Transverse colon (tissue), 4 donors: ENCODE measurements around the gene SULT1C3. TPM values are rescaled to one million over a fixed set of nuclear protein-coding genes. Genes with fewer than 3 reads are reported as not detected.

Experiments
- DNase-seq: peaks from one replicate; pipeline ENCODE4 v3.0.0-alpha.2; 2019
- H3K27ac ChIP-seq, 4 donors: fragments of 200-600 bp; sonication (generic); 2 replicates each; pipeline ENCODE4 v1.5.1; 2016 to 2018; ENCODE audit warnings: inconsistent platforms in 4 of 4
- H3K27me3 ChIP-seq: fragments of 200-600 bp; sonication (generic); 2 replicates; pipeline ENCODE4 v1.5.1; 2017; ENCODE audit warnings: inconsistent platforms
- H3K36me3 ChIP-seq, 4 donors: fragments of 200-600 bp; sonication (generic); 2 replicates each; pipeline ENCODE4 v1.5.1; 2017 to 2019; ENCODE audit warnings: inconsistent platforms in 4 of 4
- H3K4me1 ChIP-seq, 4 donors: fragments of 200-600 bp; sonication (generic); 2 replicates each; pipeline ENCODE4 v1.5.1; 2017 to 2020; ENCODE audit warnings: inconsistent platforms in 4 of 4
- H3K4me3 ChIP-seq, 4 donors: fragments of 200-600 bp; sonication (generic); 1 replicate in 1 of 4; 2 replicates in 3 of 4; pipeline versions ENCODE4 v1.5.1 to v1.6.1; 2017 to 2019; ENCODE audit warnings: inconsistent platforms in 4 of 4
- H3K9me3 ChIP-seq, 2 donors: fragments of 200-600 bp; sonication (generic); 2 replicates each; pipeline ENCODE4 v1.5.1; 2017 to 2019; ENCODE audit warnings: inconsistent platforms in 2 of 2
- EP300 ChIP-seq: sonication (generic); formaldehyde crosslinking; IDR thresholded peaks from one replicate; pipeline ENCODE4 v1.6.1; 2017; ENCODE audit warnings: antibody characterized with exemption, low read depth
- POLR2A ChIP-seq: fragments of 450-650 bp; IDR thresholded peaks from one replicate; pipeline ENCODE4 v1.6.1; 2016; ENCODE audit warnings: antibody characterized with exemption, mild to moderate bottlenecking, moderate library complexity
- POLR2AphosphoS5 ChIP-seq, 3 donors: sonication (generic); formaldehyde crosslinking; IDR thresholded peaks; one replicate each; pipeline ENCODE4 v1.6.1; 2016; ENCODE audit warnings: antibody characterized with exemption in 3 of 3
- WGBS, 2 donors: methylation state at CpG; one replicate each; pipeline ENCODE4 v1.1.5; 2018; ENCODE audit warnings: low coverage in 1 of 2; 5-methylcytosine and 5-hydroxymethylcytosine counted together
- in situ Hi-C, 4 donors: fragments of 200-750 bp; cut with MboI; loops; one replicate each; pipeline versions ENCODE4 v1.15.0 to v1.15.1; 2017; ENCODE audit warnings: low sequenced_read_pairs in 3 of 4, low pct_ligation_motif_present in 1 of 4, low pct_unique_long_range_greater_than_20kb in 1 of 4
- intact Hi-C: fragments of 100-400 bp; cut with DNase I; formaldehyde crosslinking; loops from one replicate; pipeline ENCODE4 v1.15.1; 2023; ENCODE audit warnings: low total_unique reads
- total RNA-seq, 4 donors: library from RNA; depleted of rRNA; stranded (reverse); fragments of >200 nt; gene quantifications; one replicate each; pipeline ENCODE4 v1.1.0, GENCODE V29; 2016
- TF ChIP-seq, protein P1 (sequence below), 5 experiments: fragments of 200-600 bp in 3 of 5; fragments of 450-650 bp in 2 of 5; sonication (generic) in 3 of 5; IDR thresholded peaks; 1 replicate in 2 of 5; 2 replicates in 3 of 5; pipeline ENCODE4 v1.5.1; 2016 to 2017; ENCODE audit warnings: antibody characterized with exemption in 5 of 5, inconsistent platforms in 3 of 5, mild to moderate bottlenecking in 2 of 5, moderate library complexity in 1 of 5

SULT1C3 gene
- total RNA-seq, 4 donors from 2014 or later, result not detected

DNA sequence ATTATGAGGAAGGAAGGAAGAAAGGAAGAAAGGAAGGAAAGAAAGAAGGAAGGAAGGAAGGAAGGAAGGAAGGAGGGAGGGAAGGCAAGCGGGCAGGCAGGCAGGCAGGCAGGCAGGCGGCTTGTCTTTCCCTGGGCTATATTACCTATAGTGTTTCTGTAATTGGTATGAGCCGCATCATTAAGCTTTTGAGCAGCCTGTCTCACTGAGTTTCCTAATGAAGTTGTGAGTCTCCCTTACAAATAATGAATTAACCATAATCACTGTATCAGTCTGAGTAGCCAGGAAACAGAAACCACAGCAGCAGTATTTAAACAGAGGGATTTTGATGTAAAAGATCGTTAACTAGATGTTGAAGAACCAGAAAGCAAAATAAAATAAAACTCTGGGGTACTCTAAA is 11.8 kb upstream of the SULT1C3 start:
- H3K36me3 ChIP-seq, result no peaks in the 10 kb centered on the region
- no peak overlapping the region for H3K4me3 ChIP-seq
- no peak for TF ChIP-seq EP300
- TF ChIP-seq, protein P1, sequence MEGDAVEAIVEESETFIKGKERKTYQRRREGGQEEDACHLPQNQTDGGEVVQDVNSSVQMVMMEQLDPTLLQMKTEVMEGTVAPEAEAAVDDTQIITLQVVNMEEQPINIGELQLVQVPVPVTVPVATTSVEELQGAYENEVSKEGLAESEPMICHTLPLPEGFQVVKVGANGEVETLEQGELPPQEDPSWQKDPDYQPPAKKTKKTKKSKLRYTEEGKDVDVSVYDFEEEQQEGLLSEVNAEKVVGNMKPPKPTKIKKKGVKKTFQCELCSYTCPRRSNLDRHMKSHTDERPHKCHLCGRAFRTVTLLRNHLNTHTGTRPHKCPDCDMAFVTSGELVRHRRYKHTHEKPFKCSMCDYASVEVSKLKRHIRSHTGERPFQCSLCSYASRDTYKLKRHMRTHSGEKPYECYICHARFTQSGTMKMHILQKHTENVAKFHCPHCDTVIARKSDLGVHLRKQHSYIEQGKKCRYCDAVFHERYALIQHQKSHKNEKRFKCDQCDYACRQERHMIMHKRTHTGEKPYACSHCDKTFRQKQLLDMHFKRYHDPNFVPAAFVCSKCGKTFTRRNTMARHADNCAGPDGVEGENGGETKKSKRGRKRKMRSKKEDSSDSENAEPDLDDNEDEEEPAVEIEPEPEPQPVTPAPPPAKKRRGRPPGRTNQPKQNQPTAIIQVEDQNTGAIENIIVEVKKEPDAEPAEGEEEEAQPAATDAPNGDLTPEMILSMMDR (IDR thresholded peaks at IDR 0.05), result no peak
- no peak for TF ChIP-seq POLR2A
- no peak for TF ChIP-seq POLR2AphosphoS5 (IDR thresholded peaks at IDR 0.05)
- in situ Hi-C loops, result no loop called here
- intact Hi-C loops, result no loop called here
- no peaks in the 10 kb centered on the region for H3K27me3 ChIP-seq
- H3K9me3 ChIP-seq, result peaks cover 10 to 12% of the 10 kb centered on the region in 2 donors
- DNase-seq, result no peak
- no peaks in the 10 kb centered on the region for H3K4me1 ChIP-seq
- H3K27ac ChIP-seq, result no peak overlapping the region
- WGBS, 2 donors, result 60 to 78% methylated on average over 3 to 4 of the region's 4 CpGs

DNA sequence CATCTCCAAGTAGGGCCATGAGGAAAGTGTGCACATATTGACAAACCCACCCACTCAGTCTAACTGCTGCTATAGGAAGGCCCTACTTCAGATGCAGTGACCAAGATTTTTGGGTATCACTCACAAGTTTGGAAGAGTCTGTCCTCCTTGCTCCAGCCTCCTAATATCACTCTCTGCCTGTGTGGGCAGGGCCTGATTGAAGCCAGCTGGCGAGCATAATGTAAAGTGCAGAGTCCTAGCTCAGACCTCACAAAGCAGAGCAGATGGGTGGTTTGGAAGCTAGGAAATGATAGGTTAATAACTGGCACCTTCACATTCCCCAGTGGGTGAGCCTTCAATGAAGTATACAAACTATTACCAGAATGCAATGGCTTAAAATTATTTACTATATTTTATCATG is 11.2 kb upstream of the SULT1C3 start:
- Histone ChIP-seq H3K27ac (no peak overlapping the region), H3K9me3 (peaks cover 4 to 7% of the 10 kb centered on the region in 2 donors), H3K27me3 (no peaks in the 10 kb centered on the region), H3K4me1 (no peaks in the 10 kb centered on the region), H3K4me3 (no peak overlapping the region), H3K36me3 (no peaks in the 10 kb centered on the region)
- DNase-seq, result no peak
- in situ Hi-C loops, result no loop called here
- no peak for TF ChIP-seq POLR2AphosphoS5 (IDR thresholded peaks at IDR 0.05)
- TF ChIP-seq, protein P1 (IDR thresholded peaks at IDR 0.05), result no peak
- TF ChIP-seq POLR2A, result no peak
- no peak for TF ChIP-seq EP300
- intact Hi-C loops, result no loop called here
- WGBS, 2 donors, result 58% methylated on average over 1 of the region's 1 CpG; no CpG with 5 or more reads in 1 of the 2 donors

- no peak for DNase-seq
- Histone ChIP-seq H3K9me3 (no peaks in the 10 kb centered on the region), H3K4me3 (no peak overlapping the region), H3K27ac (no peak overlapping the region), H3K27me3 (no peaks in the 10 kb centered on the region), H3K4me1 (no peaks in the 10 kb centered on the region), H3K36me3 (no peaks in the 10 kb centered on the region)
- TF ChIP-seq, protein P1 (IDR thresholded peaks at IDR 0.05), result no peak
- TF ChIP-seq POLR2A, result no peak
- TF ChIP-seq EP300, result no peak
- TF ChIP-seq POLR2AphosphoS5 (IDR thresholded peaks at IDR 0.05), result no peak
- 70% methylated on average over 2 of the region's 2 CpGs; no CpG with 5 or more reads in 1 of the 2 donors for WGBS, 2 donors
- intact Hi-C loops (no loop called here), in situ Hi-C loops (no loop called here)
Observed at GRCh38 chr2:108229875-108230274, 9.9 kb upstream of the SULT1C3 start.

GRCh38 chr2:108235577-108235976 is 4.2 kb upstream of the SULT1C3 start:
- H3K4me3 ChIP-seq, result no peak overlapping the region
- no peaks in the 10 kb centered on the region for H3K27me3 ChIP-seq
- H3K36me3 ChIP-seq, result no peaks in the 10 kb centered on the region
- intact Hi-C loops, result no loop called here
- 88 to 92% methylated on average over 4 of the region's 4 CpGs for WGBS, 2 donors
- H3K9me3 ChIP-seq, result peaks cover 0 to 6% of the 10 kb centered on the region in 2 donors
- no peak for DNase-seq
- no peak for TF ChIP-seq EP300
- in situ Hi-C loops, result no loop called here
- H3K4me1 ChIP-seq, result no peaks in the 10 kb centered on the region
- no peak overlapping the region for H3K27ac ChIP-seq

DNA sequence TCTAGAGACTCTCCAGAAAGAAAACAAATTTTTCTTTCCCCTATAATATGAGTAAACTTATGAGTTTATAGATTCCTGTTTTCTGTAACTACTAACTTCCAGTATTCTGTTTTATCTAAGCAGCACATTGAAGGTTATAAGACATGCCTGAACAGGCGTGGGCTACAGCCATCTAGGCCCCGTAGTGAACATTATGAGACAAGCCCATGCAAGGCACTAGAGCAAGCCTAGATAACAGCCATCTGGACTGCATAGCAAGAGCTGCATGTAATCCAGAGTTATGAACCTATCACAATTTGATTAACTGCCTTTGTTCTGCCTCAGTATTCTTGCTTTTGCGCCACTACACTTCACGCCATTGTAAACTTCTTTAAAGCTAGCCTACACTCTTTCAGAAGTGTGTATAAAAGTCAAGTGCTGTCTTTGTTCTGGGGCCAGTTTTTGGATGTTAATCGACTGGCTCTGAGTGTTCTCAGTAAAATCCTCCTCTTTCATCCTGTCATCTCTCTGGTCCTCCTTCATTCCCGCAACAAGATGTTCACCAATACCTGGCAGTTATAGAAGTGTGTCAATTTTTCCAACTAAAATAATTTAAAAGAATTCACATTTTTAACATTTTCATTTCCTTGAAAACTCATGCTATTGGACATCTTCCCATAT is 3.0 kb upstream of the SULT1C3 start:
- no peaks in the 10 kb centered on the region for H3K4me1 ChIP-seq
- in situ Hi-C loops (no loop called here), intact Hi-C loops (no loop called here)
- 88 to 96% methylated on average over 3 to 6 of the region's 6 CpGs for WGBS, 2 donors
- H3K27ac ChIP-seq, result no peak overlapping the region
- H3K9me3 ChIP-seq, result peaks cover 0 to 6% of the 10 kb centered on the region in 2 donors
- DNase-seq, result no peak
- TF ChIP-seq POLR2A, result no peak
- TF ChIP-seq EP300, result no peak
- no peak for TF ChIP-seq POLR2AphosphoS5 (IDR thresholded peaks at IDR 0.05)
- TF ChIP-seq, protein P1 (IDR thresholded peaks at IDR 0.05), result no peak
- H3K36me3 ChIP-seq, result no peaks in the 10 kb centered on the region
- no peaks in the 10 kb centered on the region for H3K27me3 ChIP-seq
- H3K4me3 ChIP-seq, result no peak overlapping the region
